CD4-positive, alpha-beta T cell treated with Interleukin-2 at 100 ng/mL for 4 hours (primary cell): ENCODE results near the gene TTC16.
"Not testable (repeated sequence)": the region's sequence is repeated elsewhere in the genome, so short reads cannot be mapped to it uniquely, and the experiment has no call there.

ENCODE experiments used
- DNase-seq: peaks from one replicate; pipeline ENCODE4 v3.0.0-alpha.2; 2020; ENCODE audit warnings: low spot score

The TTC16 gene

GRCh38 chr9:127744398-127745110, 28.7 kb downstream of the TTC16 start:
- no peak for DNase-seq

GRCh38 chr9:127746959-127747569, 31.2 kb downstream of the TTC16 start:
- DNase-seq: peak; percentile 49

GRCh38 chr9:127749090-127749787, 33.4 kb downstream of the TTC16 start:
- DNase-seq: no peak

- DNase-seq: no peak
These were observed 35.6 kb downstream of the TTC16 start for GRCh38 chr9:127751269-127752054.

- no peak for DNase-seq
These were observed 37.3 kb downstream of the TTC16 start for GRCh38 chr9:127753148-127753547.

GRCh38 chr9:127753622-127754021, 37.7 kb downstream of the TTC16 start:
- DNase-seq: no peak

- DNase-seq: no peak
These were observed 38.5 kb downstream of the TTC16 start for GRCh38 chr9:127754099-127755060.

GRCh38 chr9:127755061-127756060, 39.5 kb downstream of the TTC16 start:
- no peak for DNase-seq

- no peak for DNase-seq
These were observed 40.4 kb downstream of the TTC16 start for GRCh38 chr9:127756233-127756632.

GRCh38 chr9:127756776-127757175, 40.9 kb downstream of the TTC16 start:
- not testable (repeated sequence) for DNase-seq

GRCh38 chr9:127758843-127759242, 43.0 kb downstream of the TTC16 start:
- no peak for DNase-seq

- DNase-seq: no peak
These were observed 45.2 kb downstream of the TTC16 start for GRCh38 chr9:127761061-127761460.

GRCh38 chr9:127761491-127761956, 45.6 kb downstream of the TTC16 start:
- DNase-seq: no peak

GRCh38 chr9:127762111-127762676, 46.3 kb downstream of the TTC16 start:
- DNase-seq: no peak

GRCh38 chr9:127763918-127764384, 48.1 kb downstream of the TTC16 start:
- no peak for DNase-seq

- no peak for DNase-seq
These were observed 49.5 kb downstream of the TTC16 start for GRCh38 chr9:127765418-127765817.

GRCh38 chr9:127767410-127767809, 51.5 kb downstream of the TTC16 start:
- no peak for DNase-seq

GRCh38 chr9:127767909-127768331, 52.0 kb downstream of the TTC16 start:
- no peak for DNase-seq

- DNase-seq: no peak
These were observed 52.8 kb downstream of the TTC16 start for GRCh38 chr9:127768698-127769097.
